GM12873 (cell line): ENCODE measurements around the gene CHN2.

ENCODE experiments used
- TF ChIP-seq, protein P1 (sequence below): IDR thresholded peaks from 2 replicates; pipeline ENCODE4 v1.5.1; 2012; ENCODE audit warnings: low read depth, mild to moderate bottlenecking, moderate library complexity, low read length, control low read depth; ENCODE audit not compliant: insufficient read depth; ENCODE audit errors: missing control alignments

Gene CHN2

DNA sequence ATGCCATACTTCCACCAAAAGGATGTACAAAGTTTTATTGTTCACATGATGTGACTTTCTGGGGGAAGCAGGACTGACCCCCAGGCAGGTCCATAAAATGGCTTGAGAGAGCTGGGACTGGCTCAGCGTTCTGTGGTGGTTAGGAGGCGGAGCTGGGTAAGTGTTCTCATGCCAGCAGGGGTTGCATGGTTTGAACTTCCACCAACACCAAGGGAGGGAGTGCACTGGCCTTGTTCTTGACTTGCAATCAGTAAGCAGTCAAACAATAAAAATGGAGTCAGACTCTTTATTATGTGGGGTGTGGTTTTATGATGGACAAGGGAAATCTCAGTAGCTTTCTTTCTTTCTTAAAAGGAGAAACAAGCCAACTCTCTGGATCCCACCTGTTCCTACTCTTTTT, 273.6 kb downstream of the CHN2 start:
- TF ChIP-seq, protein P1, sequence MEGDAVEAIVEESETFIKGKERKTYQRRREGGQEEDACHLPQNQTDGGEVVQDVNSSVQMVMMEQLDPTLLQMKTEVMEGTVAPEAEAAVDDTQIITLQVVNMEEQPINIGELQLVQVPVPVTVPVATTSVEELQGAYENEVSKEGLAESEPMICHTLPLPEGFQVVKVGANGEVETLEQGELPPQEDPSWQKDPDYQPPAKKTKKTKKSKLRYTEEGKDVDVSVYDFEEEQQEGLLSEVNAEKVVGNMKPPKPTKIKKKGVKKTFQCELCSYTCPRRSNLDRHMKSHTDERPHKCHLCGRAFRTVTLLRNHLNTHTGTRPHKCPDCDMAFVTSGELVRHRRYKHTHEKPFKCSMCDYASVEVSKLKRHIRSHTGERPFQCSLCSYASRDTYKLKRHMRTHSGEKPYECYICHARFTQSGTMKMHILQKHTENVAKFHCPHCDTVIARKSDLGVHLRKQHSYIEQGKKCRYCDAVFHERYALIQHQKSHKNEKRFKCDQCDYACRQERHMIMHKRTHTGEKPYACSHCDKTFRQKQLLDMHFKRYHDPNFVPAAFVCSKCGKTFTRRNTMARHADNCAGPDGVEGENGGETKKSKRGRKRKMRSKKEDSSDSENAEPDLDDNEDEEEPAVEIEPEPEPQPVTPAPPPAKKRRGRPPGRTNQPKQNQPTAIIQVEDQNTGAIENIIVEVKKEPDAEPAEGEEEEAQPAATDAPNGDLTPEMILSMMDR = no peak

DNA sequence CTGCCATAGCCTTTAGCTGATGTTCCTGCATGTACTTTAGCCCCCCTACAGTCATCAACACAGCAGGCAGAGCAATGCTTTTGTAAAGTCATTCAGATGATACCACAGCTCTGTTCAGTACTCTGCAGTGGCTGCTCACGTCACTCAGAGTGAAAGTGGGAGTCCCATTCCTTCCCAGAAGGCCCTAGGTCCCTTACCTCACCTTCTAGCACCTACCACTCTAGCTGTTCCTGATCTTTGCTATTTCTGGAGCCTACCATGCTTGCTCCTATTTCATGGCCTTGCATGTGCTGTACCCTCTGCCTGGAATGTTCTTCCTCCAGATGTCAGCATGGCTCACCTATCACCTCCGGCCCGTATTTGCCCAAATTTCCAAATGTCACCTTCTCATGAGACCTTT, 274.7 kb downstream of the CHN2 start:
- TF ChIP-seq, protein P1 = no peak

DNA sequence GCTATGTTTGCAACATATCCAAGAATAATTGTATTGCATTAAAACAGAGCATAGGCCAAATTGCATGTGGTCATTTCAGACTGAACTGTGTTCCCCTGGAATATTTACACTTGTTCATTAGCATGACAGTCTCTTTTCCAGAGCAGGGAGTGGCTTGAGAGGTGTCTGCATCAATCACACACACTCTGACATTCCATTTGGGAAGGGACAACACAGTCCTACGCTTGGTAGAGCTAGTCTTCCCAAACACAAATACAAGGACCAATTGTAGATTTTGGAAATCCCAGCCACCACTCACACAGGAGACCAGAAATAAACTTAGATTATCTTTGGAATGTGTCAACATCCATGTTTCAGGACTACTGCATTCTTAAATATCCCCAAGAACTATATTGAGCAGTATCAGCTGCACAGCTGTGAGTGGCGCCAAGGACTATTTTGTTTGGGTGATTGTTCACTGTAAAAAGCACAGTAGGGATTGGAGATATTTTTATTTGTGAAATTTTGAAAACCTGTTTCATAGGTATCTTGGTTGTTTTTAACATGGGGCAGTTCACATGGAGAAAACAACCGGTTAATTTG, 275.5 kb downstream of the CHN2 start:
- TF ChIP-seq, protein P1 = no peak

DNA sequence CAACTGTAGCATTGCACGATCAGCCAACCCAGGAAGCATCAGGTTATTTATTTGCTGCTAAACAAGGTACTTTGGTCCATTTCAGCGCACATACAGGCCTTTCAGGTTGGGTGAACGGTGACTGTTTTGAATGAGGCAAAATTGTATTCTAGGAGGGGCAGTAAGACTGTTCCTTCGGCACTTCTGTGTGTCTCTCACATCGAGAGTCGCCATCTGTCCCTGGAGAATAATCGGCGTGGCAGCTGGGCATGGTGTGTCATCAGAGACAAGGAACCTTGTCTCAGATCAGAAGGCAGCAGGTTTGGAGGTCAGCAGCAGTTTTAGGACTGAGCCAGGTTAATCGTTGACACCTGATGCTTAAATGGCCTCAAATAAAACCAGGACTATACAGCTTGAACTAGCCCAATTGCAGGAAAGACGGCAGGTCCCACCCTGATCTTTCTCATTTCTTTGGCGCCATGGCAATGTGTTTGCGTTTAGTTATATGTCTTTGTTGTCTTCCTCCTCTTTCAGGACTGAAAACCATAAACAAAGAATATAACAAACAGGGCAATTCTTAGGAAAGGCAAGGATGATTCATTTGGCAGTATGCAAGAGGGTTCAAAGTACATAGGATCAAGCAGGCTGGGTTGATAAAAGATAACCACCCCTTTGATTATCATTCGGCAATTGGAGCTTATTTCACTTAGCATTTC, 277.0 kb downstream of the CHN2 start:
- TF ChIP-seq, protein P1 = no peak

DNA sequence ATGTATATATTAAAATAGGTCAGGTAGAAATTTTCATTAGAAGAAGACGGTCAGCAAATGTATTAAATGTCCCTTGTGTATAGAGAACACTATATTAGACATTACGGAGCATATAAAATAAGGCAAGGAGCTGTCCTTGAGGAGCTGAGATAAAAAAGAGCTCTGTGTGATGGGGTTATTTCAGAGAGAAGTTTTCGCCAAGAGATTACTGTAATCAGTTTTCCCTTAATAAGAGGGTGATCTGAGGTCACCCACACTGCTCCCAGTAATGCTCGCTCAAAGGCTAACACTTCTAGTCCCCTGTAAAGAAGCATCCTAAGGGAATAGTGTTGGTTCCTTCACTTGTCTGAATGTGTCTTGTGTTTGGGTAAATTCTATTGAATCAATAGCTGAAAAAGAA, 282.3 kb downstream of the CHN2 start:
- TF ChIP-seq, protein P1 = no peak

DNA sequence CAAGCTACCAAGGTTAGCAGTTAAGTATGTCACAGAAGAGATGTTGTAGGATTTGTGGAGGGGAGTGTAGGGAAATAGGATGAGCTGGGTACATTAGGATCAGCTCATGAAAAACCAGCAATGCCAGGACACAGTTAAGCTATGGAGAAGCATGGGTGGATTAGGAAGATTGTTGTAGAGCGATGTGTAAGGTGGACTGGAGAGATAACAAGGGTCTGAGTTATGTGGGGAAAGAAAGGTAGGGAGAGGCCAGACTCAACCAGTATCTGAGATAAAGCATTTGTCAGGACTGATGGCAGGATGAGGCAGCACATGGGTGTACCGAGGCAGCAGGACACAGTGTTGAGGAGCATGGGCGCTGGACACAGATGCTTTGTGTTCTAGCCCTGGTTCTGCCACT, 283.7 kb downstream of the CHN2 start:
- TF ChIP-seq, protein P1 = no peak

DNA sequence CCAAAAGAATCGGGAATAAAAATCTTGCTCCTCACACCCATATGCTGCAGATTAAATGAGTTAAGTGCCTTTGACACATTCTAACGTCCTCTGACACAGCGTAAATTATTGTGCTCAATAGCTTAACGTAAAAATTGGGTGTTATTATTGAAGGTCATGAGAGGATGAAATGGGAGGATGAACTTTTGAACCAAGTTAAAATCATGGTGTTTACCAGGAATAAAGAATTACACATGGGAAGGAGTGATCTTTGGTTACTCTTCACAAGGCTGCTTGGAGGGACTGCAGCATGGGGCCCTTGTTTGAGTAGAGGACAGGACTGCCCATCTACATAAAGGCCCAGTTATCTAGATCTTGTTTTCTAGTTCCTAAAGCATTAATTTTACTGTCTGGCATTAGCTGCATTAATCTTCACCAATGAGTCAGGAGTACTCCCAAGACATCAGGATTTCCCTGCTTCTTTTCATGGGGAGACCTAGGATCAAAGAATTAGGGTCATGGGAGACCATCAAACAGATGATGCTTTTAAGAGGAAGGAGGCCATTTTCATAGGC, 284.2 kb downstream of the CHN2 start:
- TF ChIP-seq, protein P1 = no peak
